Endothelial cell of umbilical vein (primary cell): ENCODE results near the gene ZNF407.

Experiments used
- CTCF ChIP-seq, 2 donors: IDR thresholded peaks; 1 replicate in 1 of 2; 2 replicates in 1 of 2; pipeline ENCODE4 v1.5.1; 2011; ENCODE audit warnings: low read length in 2 of 2, mild to moderate bottlenecking in 2 of 2, moderate library complexity in 2 of 2, control low read depth in 1 of 2, inconsistent platforms in 1 of 2, low read depth in 1 of 2; ENCODE audit not compliant: insufficient read depth in 1 of 2; ENCODE audit errors: extremely low read depth in 1 of 2
- EZH2 ChIP-seq: IDR thresholded peaks from 2 replicates; pipeline ENCODE4 v1.6.1; 2012; ENCODE audit warnings: borderline replicate concordance, low read depth, mild to moderate bottlenecking, moderate library complexity, low read length, inconsistent platforms; ENCODE audit not compliant: severe bottlenecking
- JUN ChIP-seq: IDR thresholded peaks from 2 replicates; pipeline ENCODE4 v1.6.1; 2011; ENCODE audit warnings: borderline replicate concordance, low read depth; ENCODE audit not compliant: insufficient read length, insufficient read depth
- POLR2A ChIP-seq: IDR thresholded peaks from 2 replicates; pipeline ENCODE4 v1.6.1; 2012; ENCODE audit warnings: low read depth, mild to moderate bottlenecking, control low read depth, low read length

- TF ChIP-seq EZH2 (no peak), JUN (no peak), POLR2A (no peak), CTCF (IDR thresholded peaks at IDR 0.05; ENCODE audit: extremely low read depth in 1 of 2, insufficient read depth in 1 of 2, low read depth in 1 of 2, low read length in 2 of 2) (no peak)
Measured at GRCh38 chr18:75083131-75083530, 485.5 kb downstream of the ZNF407 start.
